GM19452 (cell line): ENCODE data around the gene FHAD1.

Source experiments
- ATAC-seq: cut with Tn5 transposase; IDR thresholded peaks from one replicate; pipeline ENCODE4 v1.9.1; 2021; ENCODE audit not compliant: unreplicated experiment

The FHAD1 gene

DNA sequence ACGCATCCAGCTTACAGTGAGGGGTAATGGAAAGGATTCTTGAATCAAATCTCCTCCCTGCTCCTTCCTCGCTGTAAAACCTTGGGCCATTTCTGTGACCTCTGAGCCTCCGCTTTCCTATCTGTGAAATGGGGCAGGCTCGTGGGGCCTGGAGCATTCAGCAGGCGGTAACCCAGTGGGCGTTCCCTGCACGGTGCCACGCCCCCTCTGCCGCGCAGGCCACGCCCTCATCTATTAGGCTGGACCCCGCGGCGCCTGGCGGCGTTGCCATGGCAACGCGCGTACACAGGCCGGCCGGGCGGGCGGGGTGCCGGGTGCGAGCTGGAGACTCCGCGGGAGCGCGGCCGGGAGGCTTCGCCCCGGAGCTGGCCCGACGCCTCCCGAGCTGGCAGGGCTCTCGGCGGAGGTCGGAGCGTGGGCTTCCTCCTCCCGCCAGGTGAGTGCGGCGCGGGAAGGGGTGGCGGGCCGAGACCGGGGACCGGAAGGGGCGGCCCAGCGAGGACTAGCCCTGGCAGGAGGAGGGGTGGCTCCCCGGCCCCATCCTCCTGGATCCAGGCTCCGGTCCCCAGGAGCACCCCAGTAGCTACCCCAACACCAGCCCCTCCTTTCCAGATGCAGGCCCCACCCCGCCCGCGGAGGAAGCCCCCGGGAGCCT lies at the start of gene FHAD1:
Gene FHAD1, plus strand, starts transcription at position 264 of the 655 bp plus-strand sequence. CDS start 4,562 bp downstream, outside the sequence.
- ATAC-seq: no peak

DNA sequence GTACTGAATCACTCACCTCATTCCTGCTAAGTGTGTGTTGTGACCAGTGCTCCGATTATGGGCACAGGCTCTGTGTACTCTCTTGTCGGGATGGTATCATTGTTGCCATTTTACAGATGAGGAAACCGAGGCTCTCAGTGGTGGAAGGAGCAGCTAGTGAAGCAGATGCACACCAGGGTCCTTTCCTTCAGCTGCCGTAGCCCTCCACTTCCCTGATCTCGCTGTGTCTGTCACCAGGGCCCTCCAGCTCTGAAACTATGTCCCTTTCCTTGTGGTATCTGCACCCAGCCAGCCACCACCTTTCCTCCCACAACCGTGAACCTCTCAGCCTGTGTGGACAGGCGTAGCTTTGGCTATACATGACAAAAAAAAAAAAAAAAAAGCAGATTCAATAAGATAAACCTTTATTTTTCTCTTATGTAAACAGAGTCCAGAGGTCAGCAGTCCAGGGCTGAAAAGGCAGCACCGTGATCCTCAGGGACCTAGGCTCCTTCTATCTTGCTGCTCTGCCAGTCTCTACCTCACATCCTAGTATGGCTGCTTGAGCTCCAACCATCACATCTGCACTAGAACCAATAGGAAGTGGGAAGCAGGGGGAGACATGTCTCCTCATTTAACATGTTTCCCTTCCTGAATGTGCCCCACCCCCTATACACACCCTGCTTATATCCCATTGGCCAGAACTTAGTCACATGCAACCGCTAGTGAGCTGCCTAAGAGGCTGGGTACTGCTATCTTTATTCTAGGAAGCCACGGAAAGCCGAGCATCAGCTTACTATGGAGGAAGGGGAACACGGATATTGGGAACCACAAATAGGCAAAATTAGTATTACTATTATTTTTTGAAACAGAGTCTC lies 49.2 kb upstream of the FHAD1 start:
- no peak for ATAC-seq

- ATAC-seq: no peak
Measured at GRCh38 chr1:15198684-15199083, 48.3 kb upstream of the FHAD1 start.

DNA sequence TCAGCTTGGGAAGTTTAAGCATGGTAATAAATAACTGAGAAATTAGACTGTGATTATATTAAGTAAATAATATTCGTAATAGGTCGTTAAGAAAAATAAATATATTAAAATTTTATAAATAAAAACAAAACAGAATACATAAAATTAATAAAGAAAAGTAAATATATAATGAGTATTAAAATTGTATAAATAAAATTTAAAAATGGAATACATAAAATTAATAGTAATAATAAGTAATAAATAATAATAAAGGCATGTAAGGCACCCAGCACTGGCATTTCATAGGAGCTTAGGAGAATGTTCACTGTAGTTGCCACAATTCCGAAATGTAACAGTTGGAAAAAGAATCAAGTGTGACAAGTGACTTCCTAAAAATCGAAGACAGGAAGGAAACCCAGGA lies 45.8 kb upstream of the FHAD1 start:
- no peak for ATAC-seq

DNA sequence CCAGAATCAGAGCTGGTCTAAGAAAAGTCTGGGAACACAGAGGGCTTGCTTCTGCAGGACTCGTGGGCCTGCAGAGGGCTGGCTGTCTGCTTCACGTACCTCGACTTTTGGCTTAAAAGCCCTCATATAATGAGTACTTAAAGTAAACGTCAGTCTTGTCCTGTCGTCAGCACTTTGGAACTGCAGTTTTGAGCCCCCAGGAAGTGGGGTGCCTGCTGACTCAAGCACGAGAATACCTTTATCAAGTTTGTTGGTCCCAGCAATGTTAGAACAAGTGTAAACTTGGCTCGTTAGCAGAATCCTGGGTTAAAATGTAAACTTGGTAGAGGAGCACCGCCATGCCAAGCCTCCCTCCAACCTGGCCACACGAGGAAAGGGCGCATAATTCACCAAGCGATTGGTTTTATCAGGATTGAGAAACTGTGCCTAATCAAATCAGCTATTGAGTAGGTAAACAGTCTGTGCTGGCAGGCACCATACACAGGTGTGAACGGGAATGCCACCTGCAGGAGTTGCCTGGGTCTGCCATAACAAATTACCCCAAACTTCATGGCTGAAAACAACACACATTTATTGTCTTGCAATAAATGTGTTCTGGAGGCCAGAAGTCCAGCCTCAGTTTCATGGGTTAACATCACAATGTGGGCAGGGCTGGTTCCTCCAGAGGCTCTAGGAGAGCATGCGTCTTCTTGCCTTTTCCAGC lies 45.0 kb upstream of the FHAD1 start:
- no peak for ATAC-seq

DNA sequence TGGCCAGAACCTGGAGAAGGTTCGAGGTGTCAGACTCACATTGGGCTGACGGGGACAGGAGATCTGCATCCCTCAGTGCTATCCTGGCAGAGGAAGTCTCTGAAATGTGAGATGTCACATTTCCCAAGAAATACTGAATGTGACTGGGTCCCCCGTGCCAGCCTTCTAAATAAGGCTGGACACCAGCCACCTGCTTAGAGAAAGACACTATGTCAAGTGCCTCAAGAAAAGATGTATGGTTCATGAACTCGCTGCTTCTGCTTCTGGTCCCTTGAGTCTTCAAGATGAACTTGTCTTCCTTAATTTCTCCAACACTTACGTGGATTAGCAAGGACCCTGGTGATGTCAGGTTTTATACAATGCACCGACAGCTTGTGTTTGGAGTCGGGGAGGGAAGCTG lies 42.1 kb upstream of the FHAD1 start:
- ATAC-seq: no peak

- ATAC-seq: no peak
Measured at GRCh38 chr1:15205586-15206346, 41.3 kb upstream of the FHAD1 start.

GRCh38 chr1:15206418-15207030 lies 40.5 kb upstream of the FHAD1 start:
- no peak for ATAC-seq

- no peak for ATAC-seq
Measured at GRCh38 chr1:15207031-15207828, 39.8 kb upstream of the FHAD1 start.

- ATAC-seq: no peak
Measured at GRCh38 chr1:15207829-15208429, 39.1 kb upstream of the FHAD1 start.

DNA sequence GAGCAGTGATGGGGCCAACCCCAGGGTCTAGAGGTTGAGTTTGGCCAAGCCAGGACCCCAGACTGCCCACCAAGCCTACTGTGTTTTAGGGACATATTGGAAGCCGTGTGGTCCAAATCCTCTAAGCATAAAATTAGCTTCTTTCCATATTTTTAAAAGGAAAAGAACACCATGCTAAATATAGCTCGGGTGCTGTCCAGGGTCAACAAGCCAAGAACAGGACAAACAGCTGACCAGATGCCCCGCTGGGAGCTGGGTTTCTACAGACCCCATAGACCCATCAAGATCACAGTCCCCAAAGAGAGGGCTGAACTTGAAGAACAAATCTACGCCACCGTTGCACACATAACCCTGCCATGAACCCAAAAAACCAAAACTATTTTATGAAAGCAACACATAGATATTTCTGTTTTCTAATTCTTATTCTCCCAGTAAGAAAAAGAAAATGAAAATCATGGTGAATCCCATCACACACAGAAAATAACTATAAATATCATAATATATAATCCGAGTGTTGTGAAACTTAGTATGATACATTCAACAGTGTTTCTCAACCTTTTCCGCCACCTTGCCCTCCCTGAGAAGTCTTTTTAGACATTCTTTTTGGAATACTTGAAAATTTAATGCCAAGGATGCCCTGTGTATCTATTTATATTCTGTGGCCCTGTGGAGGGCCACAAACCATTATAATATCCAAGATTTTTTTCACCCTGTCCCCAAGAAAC lies 36.2 kb upstream of the FHAD1 start:
- ATAC-seq: no peak

- ATAC-seq: no peak
Measured at GRCh38 chr1:15211424-15211823, 35.6 kb upstream of the FHAD1 start.

DNA sequence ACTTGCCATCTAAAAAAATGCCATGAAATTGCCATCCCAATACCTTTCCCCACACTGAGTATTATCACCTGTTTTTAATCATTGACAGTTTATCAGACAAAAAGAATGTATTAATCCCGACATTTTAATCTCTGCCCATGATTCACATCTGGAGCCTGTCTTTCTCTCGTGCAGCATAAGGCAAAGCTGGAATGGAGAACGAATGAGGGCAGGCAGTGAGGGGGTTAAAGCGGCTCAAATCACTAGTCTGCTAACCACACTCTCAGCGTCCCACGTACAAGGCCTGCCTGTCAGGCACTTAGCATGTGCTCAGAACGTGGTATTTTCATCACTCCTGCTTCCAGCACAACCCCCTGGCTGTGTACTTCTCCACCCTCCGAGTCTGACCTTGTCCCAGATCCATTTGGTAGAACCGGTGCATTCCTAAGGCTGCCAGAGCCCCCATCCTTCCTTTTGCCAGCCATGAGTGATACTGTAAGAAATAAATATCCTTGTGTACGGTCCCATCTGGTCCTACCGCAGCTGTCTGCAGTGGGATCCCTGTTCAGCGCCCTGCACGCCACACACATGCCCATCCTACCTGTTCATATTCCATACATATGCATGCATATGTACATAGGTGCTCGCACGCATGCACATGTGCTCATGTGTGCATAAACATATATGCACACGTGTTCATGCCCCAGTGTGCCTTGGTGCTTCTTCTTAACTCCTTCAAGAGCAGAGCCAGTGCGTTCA lies 34.6 kb upstream of the FHAD1 start:
- ATAC-seq: no peak

DNA sequence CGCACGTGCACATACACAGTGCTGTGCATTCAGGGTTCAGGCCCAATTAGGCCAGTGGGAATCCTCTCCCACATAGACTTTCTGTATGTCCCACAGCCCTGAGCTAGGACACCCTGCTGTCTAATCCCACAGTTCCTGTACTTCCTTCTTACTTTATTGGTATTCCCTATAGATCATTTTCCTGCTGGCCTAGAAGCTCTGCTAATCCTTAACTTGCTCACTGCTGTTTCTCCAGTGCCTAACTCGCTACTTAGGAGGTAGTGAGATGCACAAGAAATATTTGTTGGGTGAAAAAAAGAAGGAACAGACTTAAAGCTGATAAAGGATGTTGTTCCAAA lies 34.1 kb upstream of the FHAD1 start:
- no peak for ATAC-seq

GRCh38 chr1:15213341-15213821 lies 33.6 kb upstream of the FHAD1 start:
- ATAC-seq: no peak

GRCh38 chr1:15214527-15214926 lies 32.5 kb upstream of the FHAD1 start:
- ATAC-seq: no peak

DNA sequence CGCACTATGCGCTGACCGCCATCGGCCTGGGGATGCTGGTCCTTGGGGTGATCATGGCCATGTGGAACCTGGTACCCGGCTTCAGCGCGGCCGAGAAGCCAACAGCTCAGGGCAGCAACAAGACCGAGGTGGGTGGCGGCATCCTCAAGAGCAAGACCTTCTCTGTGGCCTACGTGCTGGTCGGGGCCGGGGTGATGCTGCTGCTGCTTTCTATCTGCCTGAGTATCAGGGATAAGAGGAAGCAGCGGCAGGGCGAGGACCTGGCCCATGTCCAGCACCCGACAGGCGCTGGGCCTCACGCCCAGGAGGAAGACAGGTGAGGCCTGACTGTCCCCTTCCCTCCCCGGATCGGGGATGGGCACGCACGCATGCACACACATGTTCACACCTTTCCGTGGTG lies 31.9 kb upstream of the FHAD1 start:
- no peak for ATAC-seq

DNA sequence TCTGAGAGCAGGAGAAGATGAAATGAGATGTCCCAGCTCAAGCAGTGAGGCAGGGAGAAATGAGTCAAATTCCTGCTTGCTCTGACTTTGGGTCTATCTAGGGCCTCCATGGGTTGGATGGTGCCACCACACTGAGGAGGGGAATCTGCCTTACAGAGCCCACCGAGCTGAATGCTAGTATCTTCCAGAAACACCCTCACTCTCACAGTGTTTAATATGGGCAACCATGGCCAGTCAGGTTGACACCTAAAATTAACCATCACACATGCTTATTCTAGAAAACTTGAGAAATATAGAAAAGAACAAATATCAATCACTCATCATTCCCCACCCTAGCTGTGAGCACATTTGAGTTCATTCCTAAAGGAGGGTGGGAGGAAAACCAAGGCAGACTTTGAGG lies 29.4 kb upstream of the FHAD1 start:
- no peak for ATAC-seq
